ENCODE results near the gene DEXI.

Gene DEXI

DNA sequence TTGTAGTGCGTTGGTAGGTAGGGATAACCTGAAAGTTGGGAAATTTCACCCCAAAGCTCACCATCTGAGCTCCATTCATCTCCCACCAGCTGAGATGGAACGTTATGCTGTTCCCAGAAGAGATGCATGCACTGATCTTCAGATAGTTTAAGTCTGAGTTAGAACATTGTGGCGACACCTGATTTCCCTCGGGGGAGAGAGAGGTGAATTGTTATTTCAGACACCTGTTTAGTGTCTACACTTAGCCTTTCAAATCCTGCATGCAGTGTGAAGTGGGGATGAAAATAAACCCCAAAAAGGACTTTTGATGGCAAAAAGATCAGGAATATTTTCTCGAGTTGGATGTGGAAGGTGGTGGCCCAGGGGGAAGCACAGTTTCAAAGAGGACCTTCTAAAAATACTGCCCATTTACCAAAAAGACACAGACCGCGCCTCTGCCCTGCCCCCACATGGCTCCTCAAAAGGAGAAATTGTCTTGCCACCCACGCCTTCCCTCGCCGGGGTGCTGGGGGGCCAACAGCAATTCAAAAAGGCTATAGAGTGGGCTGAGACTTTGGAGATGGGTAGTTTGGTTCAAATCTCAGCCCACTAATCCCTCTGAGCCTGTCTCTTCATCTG is 53.8 kb downstream of the DEXI start:
- no peak for DNase-seq

DNA sequence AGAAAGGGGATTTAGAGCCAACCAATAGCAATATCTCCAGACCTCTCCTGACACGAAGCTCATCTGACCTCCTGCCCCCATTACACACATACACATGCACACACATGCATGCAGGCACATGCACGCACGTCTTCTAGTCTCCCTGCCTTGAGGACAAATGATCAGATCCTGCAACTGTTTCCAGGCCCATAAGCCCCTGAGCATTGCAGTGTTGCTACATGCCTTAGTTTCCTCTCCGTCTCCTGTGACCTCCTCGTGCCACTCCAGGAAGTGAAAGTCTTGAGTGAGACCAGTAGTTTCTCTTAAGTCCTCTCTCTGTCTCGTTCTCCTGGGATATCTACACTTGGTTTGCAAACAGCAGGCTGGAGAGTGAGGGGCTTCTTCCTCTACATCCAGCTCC is 57.0 kb downstream of the DEXI start:
- no peak for DNase-seq

DNA sequence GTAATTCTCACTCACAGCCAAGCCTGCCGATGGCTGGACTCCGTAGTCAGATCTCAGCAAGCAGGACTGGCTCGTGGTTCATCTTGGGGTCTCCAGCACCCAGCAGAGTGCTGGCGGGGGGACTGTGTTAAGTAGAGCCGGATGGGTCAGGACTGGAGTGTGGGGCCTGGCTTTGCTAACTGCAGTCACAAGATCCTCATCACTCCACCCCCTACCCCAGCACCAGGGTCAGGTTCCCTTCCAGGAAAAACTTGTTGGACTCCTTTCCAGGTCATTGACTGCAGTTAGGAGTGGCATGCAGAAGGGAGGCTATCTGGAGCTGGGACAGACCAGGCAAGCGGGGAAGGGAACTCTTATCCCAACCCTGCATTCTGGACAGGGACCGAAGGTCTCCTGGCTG is 59.3 kb downstream of the DEXI start:
- DNase-seq = no peak

DNA sequence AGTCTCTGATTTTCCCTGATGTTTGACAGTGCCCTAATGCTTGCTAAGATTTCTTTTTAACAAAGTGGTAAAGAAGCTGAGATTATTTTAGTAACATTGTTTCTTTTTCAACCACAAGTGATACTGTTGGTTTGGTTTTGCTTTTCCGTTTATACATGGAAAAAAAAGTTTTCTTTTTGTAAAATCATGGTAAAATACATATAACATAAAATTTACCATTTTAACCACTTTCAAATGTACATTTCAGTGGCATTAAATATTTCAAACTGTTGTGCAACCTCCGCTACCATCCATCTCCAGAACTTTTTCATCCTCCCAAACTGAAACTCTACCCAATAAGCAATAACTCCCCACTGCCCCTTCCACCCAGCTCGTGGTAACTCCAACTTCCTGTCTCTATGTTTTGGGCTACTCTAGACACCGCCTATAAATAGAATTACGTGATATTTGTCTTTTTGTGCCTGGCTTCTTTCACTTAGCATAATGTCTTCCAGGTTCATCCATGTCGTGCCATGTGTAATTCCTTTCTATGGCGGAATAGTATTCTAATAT is 60.7 kb downstream of the DEXI start:
- no peak for DNase-seq

DNA sequence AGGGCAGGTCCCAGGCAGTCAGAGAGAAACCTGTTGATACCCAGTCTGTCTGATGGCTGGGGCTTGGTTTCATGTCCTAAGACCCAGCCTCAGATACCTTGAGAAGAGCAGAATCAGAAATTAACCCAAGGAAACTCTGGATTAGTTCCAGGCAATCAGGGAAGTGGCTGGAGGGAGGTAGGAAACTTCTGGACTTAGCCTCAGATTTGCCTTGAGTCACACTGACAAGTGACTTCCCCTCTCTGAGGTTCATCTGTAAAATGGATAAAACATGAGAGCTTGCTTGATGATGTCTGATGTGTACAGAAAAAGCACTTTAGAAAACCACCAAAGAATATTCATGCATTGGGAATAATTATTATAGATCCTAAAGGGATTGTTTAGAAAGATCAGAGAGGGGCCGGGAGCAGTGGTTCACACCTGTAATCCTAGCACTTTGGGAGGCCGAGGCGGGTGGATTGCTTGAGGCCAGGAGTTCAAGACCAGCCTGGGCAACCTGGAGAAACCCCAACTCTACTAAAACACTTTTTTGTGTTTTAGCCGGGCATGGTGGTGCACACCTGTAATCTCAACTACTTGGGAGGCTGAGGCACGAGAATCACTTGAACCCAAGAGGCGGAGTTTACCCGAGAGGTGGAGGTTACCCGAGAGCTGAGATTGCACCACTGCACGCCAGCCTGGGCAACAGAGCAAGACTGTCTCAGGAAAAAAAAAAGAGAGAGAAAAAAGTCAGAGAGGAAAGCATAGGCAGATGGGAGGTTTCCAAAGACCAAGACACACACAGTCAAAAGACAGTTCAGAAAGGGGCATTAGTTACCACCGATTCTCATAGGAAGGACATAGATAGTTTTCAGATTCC is 61.4 kb downstream of the DEXI start:
- DNase-seq = no peak

DNA sequence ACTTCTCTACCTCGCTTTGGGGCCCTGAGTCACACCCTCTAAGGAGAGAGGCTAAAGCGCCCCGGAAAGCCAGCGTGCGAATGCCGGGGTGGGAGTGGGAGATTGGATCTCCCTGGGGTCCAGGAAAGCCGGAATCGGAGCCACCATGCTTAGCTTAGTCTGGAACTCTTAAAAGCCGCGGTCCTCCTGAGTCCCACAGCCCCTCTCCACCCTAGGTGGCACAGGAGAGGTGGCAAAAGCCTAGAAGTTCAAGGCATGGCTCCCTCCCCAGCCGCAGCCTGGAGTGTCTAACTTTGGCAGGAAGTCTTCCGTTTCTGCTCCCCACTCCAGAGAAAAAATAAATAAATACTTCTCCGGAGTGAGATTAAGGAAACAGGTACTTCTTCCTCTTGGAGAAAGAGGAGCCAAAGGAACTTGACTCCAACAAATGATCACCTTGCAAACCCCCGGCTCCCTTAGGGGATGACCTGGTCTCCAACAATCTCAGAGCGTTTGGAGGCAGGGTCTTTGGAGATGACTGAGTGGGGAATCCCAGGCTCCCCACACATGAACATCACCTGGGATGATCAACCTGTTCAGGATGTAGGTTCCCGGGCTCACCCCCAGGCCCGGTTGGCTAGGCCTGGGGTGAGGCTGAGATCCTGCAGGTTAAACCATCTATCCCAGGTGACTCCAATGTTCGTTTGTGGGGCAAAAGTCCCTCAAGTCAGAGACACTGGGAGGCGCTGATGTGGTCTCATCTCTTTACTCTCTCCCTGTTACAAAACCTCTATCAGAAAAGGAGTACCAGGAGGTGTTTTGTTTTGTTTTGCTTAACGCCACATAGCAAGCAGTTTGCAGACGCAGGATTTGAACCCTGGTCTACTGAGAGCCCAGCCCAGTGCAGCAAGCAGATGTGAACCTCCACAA is 62.3 kb downstream of the DEXI start:
- DNase-seq = no peak
